ENCODE results near the gene SMARCA4. TPM values are rescaled to one million over a fixed set of nuclear protein-coding genes. Genes with fewer than 3 reads are reported as not detected.
"Not testable (repeated sequence)": the region's sequence is repeated elsewhere in the genome, so short reads cannot be mapped to it uniquely, and the experiment has no call there.

The SMARCA4 gene
- total RNA-seq, 1 donor from 2014 or later, result 274 TPM

DNA sequence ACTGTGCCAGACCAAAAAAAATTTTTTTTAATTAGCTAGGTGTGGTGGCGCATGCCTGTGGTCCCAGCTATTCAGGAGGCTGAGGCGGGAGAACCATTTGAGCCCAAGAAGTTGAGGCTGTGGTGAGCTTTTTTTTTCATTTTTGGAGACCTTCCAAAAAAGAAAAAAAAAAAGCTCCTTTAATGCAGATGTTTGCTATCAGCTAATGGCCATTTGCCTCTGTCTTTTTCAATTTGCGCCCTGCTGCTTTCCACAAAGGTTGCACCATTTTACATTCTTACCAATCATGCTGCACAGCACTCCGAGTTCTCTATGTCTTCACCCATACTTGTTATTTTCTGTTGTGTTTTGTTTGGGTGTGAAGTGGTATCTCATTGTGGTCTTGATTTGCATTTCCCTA lies 15.6 kb upstream of the SMARCA4 start:
- no peak overlapping the region for H3K4me3 Mint-ChIP-seq
- H3K27ac Mint-ChIP-seq, result no peak overlapping the region
- DNase-seq (ENCODE audit: low spot score in 2 of 2, unreplicated experiment in 2 of 2), result no peak
- H3K4me1 Mint-ChIP-seq, result peaks cover 6% of the 10 kb centered on the region
- TF ChIP-seq, protein P1, sequence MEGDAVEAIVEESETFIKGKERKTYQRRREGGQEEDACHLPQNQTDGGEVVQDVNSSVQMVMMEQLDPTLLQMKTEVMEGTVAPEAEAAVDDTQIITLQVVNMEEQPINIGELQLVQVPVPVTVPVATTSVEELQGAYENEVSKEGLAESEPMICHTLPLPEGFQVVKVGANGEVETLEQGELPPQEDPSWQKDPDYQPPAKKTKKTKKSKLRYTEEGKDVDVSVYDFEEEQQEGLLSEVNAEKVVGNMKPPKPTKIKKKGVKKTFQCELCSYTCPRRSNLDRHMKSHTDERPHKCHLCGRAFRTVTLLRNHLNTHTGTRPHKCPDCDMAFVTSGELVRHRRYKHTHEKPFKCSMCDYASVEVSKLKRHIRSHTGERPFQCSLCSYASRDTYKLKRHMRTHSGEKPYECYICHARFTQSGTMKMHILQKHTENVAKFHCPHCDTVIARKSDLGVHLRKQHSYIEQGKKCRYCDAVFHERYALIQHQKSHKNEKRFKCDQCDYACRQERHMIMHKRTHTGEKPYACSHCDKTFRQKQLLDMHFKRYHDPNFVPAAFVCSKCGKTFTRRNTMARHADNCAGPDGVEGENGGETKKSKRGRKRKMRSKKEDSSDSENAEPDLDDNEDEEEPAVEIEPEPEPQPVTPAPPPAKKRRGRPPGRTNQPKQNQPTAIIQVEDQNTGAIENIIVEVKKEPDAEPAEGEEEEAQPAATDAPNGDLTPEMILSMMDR (IDR thresholded peaks at IDR 0.05; ENCODE audit: unreplicated experiment), result no peak
- H3K36me3 Mint-ChIP-seq, result no peaks in the 10 kb centered on the region
- H3K27me3 Mint-ChIP-seq (ENCODE audit: low read depth), result no peaks in the 10 kb centered on the region
- H3K9me3 Mint-ChIP-seq, result no peaks in the 10 kb centered on the region

DNA sequence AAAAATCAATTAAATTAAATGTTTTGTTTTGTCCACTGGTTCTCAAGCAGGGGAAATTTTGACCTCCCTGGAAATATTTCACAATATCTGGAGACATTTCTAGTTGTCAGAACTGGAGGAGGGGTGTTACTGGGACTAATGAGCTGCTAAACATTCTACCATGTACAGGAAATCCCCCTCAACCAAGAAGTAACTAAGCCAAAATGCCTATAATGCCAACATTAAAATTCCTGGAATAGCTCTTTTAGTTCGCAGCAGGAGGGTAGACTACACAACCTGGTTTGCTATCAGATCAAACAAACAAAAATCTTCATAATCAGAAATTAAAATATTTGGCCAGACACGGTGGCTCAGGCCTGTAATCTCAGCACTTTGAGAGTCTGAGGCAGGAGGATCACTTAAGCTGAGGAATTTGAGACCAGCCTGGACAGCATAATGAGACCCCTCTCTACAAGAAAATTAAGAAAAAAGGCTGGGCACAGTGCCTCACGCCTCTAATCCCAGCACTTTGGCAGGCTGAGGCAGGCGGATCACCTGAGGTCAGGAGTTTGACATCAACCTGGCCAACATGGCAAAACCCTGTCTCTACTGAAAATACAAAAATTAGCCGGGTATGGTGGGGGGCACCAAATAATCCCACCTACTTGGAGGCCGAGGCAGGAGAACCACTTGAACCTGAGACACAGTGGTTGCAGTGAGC lies 13.7 kb upstream of the SMARCA4 start:
- Mint-ChIP-seq H3K4me1 (peaks cover 6% of the 10 kb centered on the region), H3K27me3 (ENCODE audit: low read depth) (no peaks in the 10 kb centered on the region), H3K36me3 (no peaks in the 10 kb centered on the region), H3K9me3 (no peaks in the 10 kb centered on the region), H3K4me3 (no peak overlapping the region), H3K27ac (peak overlapping the region; percentile 84)
- no peak for DNase-seq (ENCODE audit: low spot score in 2 of 2, unreplicated experiment in 2 of 2)
- TF ChIP-seq, protein P1 (IDR thresholded peaks at IDR 0.05; ENCODE audit: unreplicated experiment), result no peak

DNA sequence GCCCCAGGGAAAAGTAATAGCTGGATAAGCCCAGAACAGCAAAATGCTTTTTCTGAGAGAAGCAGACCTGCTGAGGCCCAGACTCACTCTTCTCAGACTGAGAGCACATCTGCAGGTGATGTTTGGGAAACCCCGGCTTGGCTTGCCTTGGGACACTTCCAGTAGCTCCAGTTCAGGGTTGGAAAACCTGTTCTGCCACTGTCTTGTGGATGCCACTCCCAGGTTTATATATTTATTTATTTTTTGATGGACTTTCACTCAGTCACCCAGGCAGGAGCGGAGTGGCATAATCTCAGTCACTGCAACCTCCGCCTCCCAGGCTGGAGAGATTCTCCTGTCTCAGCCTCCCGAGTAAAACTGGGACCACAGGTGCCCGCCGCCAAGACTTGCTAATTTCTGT lies 8.0 kb upstream of the SMARCA4 start:
- H3K4me3 Mint-ChIP-seq, result no peak overlapping the region
- peak overlapping the region; percentile 82 for H3K27ac Mint-ChIP-seq
- no peaks in the 10 kb centered on the region for H3K36me3 Mint-ChIP-seq
- no peaks in the 10 kb centered on the region for H3K9me3 Mint-ChIP-seq
- TF ChIP-seq, protein P1 (IDR thresholded peaks at IDR 0.05; ENCODE audit: unreplicated experiment), result no peak
- no peaks in the 10 kb centered on the region for H3K27me3 Mint-ChIP-seq (ENCODE audit: low read depth)
- no peak for DNase-seq (ENCODE audit: low spot score in 2 of 2, unreplicated experiment in 2 of 2)
- H3K4me1 Mint-ChIP-seq, result peaks cover 3% of the 10 kb centered on the region

DNA sequence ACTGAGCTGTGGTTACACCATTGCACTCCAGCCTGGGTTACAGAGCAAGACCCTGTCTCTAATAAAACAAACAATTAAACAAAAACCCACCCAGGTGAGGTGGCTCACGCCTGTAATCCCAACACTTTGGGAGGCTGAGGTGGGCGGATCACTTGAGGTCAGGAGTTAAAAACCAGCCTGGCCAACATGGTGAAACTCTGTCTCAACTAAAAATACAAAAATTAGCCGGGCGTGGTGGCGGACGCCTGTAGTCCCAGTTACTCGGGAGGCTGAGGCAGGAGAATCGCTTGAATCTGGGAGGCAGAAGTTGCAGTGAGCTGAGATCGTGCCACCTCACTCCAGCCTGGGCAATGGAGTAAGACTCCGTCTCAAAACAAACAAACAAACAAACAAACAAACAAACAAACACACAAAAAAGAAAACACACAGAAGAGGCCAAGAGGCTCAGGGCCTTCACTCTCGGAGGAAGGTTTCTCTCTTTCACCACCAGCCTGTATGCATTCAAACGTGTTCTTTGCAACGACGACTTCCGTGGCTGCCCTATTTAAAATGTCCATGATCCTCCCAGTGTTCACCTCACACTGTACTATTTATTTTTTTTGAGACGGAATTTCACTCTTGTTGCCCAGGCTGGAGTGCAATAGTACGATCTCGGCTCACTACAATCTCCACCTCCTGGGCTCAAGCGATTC lies 1.4 kb upstream of the SMARCA4 start:
- H3K4me1 Mint-ChIP-seq, result peaks cover 20% of the 10 kb centered on the region
- not testable (repeated sequence) for DNase-seq (ENCODE audit: low spot score in 2 of 2, unreplicated experiment in 2 of 2); H3K36me3 Mint-ChIP-seq; H3K9me3 Mint-ChIP-seq; H3K27me3 Mint-ChIP-seq (ENCODE audit: low read depth)
- H3K4me3 Mint-ChIP-seq, result peak overlapping the region; percentile 81
- peak overlapping the region; percentile 87 for H3K27ac Mint-ChIP-seq

DNA sequence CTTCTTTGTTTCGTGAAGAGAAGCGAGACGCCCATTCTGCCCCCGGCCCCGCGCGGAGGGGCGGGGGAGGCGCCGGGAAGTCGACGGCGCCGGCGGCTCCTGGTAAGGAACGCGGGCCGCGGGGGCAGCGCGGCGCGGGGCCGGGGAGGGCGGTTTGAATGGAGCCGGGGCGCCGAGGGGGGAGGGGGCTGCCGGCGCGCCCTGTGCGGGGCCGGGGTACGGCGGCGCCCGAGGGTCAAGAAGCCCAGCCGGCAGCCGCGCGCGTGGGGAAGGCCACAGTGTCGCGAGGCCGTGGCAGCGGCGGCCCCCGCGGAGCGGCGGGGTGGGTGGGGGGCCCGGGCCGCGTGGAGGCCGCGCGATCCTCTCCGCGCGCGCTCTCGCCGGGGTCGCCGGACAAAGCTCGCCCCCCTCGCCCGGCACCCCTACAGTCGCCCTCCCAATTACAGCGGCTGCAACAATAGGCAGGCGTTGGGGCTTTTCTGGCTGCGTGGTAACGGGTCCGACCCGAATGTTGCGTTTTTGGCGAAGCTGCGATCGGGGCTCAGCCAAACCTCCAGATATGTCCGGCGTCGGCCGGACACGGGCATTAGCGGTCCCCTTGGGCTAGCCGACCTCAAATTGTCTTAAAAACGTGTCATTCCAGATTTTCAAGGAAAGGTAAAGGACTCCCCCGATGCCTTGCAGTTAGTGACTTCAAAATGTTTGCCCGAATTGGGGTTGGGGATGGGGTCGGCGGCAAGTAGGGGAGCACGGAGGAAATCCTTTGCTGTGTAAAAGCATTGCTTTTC lies 437 bp downstream of the SMARCA4 start:
- peak overlapping the region; percentile 98 for H3K27ac Mint-ChIP-seq
- no peak for DNase-seq (ENCODE audit: low spot score in 2 of 2, unreplicated experiment in 2 of 2)
- TF ChIP-seq, protein P1 (IDR thresholded peaks at IDR 0.05; ENCODE audit: unreplicated experiment), result no peak
- no peaks in the 10 kb centered on the region for H3K27me3 Mint-ChIP-seq (ENCODE audit: low read depth)
- H3K4me3 Mint-ChIP-seq, result peak overlapping the region; percentile 89
- no peaks in the 10 kb centered on the region for H3K9me3 Mint-ChIP-seq
- H3K36me3 Mint-ChIP-seq, result peaks cover 2% of the 10 kb centered on the region
- peaks cover 26% of the 10 kb centered on the region for H3K4me1 Mint-ChIP-seq

DNA sequence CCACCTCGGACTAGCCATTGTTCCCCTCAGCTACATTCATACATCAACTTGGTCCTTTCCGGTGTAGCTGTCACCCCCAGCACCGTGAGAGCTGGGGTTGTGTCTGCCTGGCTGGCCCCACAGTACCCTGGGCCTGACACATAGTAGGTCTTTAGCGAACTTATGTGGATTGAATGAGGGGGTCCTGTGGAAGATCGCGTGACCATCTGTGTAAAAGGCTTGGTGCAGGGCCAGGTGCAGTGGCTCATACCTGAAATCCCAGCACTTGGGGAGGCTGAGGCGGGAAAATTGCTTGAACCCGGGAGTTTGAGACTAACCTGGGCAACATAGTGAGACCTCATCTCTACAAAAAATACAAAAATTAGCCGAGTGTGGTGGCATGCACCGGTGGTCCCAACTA lies 2.0 kb downstream of the SMARCA4 start:
- H3K9me3 Mint-ChIP-seq, result no peaks in the 10 kb centered on the region
- no peak for DNase-seq (ENCODE audit: low spot score in 2 of 2, unreplicated experiment in 2 of 2)
- peaks cover 2% of the 10 kb centered on the region for H3K36me3 Mint-ChIP-seq
- TF ChIP-seq, protein P1 (IDR thresholded peaks at IDR 0.05; ENCODE audit: unreplicated experiment), result no peak
- no peaks in the 10 kb centered on the region for H3K27me3 Mint-ChIP-seq (ENCODE audit: low read depth)
- H3K4me1 Mint-ChIP-seq, result peaks cover 29% of the 10 kb centered on the region
- peak overlapping the region; percentile 89 for H3K4me3 Mint-ChIP-seq
- H3K27ac Mint-ChIP-seq, result peak overlapping the region; percentile 98

Data from mesothelial cell of epicardium (in vitro differentiated cells).